SK-N-SH (cell line): ENCODE data around the gene TTN. TPM values are rescaled to one million over a fixed set of nuclear protein-coding genes. Genes with fewer than 3 reads are reported as not detected.

Experiments used
- CTCF ChIA-PET: fragments of 300-600, 350-600 bp; formaldehyde crosslinking; extraction: SDS; loops from one replicate; lab custom pipeline; 2021; lab: Yijun Ruan, JAX
- POLR2A ChIA-PET: fragments of 350-600 bp; sonication (Branson Sonifier 250); formaldehyde crosslinking; extraction: SDS; loops from one replicate; lab custom pipeline; 2020; ENCODE audit warnings: antibody characterized with exemption, inconsistent platforms; lab: Yijun Ruan, JAX
- DNase-seq: peaks from one replicate; pipeline ENCODE4 v3.0.0; 2012
- H2AFZ ChIP-seq: fragments of 200-600 bp; sonication (generic); 2 replicates; pipeline ENCODE4 v1.8.1; 2016; ENCODE audit warnings: antibody characterized with exemption, mild to moderate bottlenecking, low read depth
- H3F3A ChIP-seq: fragments of 200-600 bp; sonication (generic); replicated peaks from 2 replicates; pipeline ENCODE3; 2016; ENCODE audit warnings: antibody characterized with exemption, mild to moderate bottlenecking; ENCODE audit not compliant: insufficient read depth
- H3K27ac ChIP-seq, 2 experiments: fragments of 200-500 bp in 1 of 2; fragments of 200-600 bp in 1 of 2; sonication (Bioruptor generic) in 1 of 2; sonication (generic), shearing (Covaris generic) in 1 of 2; 2 replicates each; pipeline versions ENCODE4 v1.5.1 to v1.6.1; 2014 to 2016; ENCODE audit warnings: low read depth in 2 of 2, inconsistent platforms in 1 of 2, low read length in 1 of 2, mild to moderate bottlenecking in 1 of 2, mixed read lengths in 1 of 2
- H3K27me3 ChIP-seq: fragments of 200-600 bp; sonication (generic), shearing (Covaris generic); 2 replicates; pipeline ENCODE4 v1.6.1; 2016; ENCODE audit warnings: mixed run types; ENCODE audit not compliant: insufficient read depth
- H3K36me3 ChIP-seq, 2 experiments: fragments of 200-500 bp in 1 of 2; fragments of 200-600 bp in 1 of 2; sonication (Bioruptor generic) in 1 of 2; sonication (generic) in 1 of 2; replicated peaks in 1 of 2; 2 replicates each; pipeline versions ENCODE3 to v1.5.1; 2014 to 2016; ENCODE audit warnings: low read length in 1 of 2, mild to moderate bottlenecking in 1 of 2; ENCODE audit not compliant: insufficient read depth in 2 of 2, control insufficient read depth in 1 of 2
- H3K4me1 ChIP-seq, 2 experiments: fragments of 200-500 bp in 1 of 2; fragments of 200-600 bp in 1 of 2; sonication (Bioruptor generic) in 1 of 2; sonication (generic), shearing (Covaris generic) in 1 of 2; 2 replicates each; pipeline versions ENCODE4 v1.5.1 to v1.6.1; 2014 to 2016; ENCODE audit warnings: low read depth in 1 of 2, low read length in 1 of 2, mixed run types in 1 of 2; ENCODE audit not compliant: insufficient read depth in 2 of 2, control insufficient read depth in 1 of 2
- H3K4me2 ChIP-seq: fragments of 200-600 bp; sonication (generic), shearing (Covaris generic); 2 replicates; pipeline ENCODE4 v1.6.1; 2017; ENCODE audit warnings: mixed run types
- H3K4me3 ChIP-seq, 2 experiments: fragments of 200-500 bp in 1 of 2; fragments of 200-600 bp in 1 of 2; sonication (Bioruptor generic) in 1 of 2; sonication (generic), shearing (Covaris generic) in 1 of 2; 2 replicates each; pipeline versions ENCODE4 v1.5.1 to v1.8.1; 2014 to 2016; ENCODE audit warnings: low read depth in 2 of 2, inconsistent platforms in 1 of 2, low read length in 1 of 2, mild to moderate bottlenecking in 1 of 2, mixed read lengths in 1 of 2, moderate library complexity in 1 of 2
- H3K79me2 ChIP-seq: fragments of 200-600 bp; sonication (generic); 2 replicates; pipeline ENCODE4 v1.8.1; 2017; ENCODE audit warnings: mild to moderate bottlenecking; ENCODE audit not compliant: insufficient read depth
- H3K9ac ChIP-seq: fragments of 200-600 bp; sonication (generic); 2 replicates; pipeline ENCODE4 v1.6.1; 2017; ENCODE audit warnings: mixed run types
- H3K9me2 ChIP-seq: fragments of 200-600 bp; sonication (generic); 2 replicates; pipeline ENCODE4 v1.6.1; 2017; ENCODE audit warnings: mixed run types
- H3K9me3 ChIP-seq: fragments of 200-600 bp; sonication (generic); 2 replicates; pipeline ENCODE4 v1.6.1; 2017; ENCODE audit warnings: mixed run types, mild to moderate bottlenecking, moderate library complexity
- H4K20me1 ChIP-seq: fragments of 200-600 bp; sonication (generic); 2 replicates; pipeline ENCODE4 v1.6.1; 2017; ENCODE audit warnings: mild to moderate bottlenecking, mixed run types; ENCODE audit not compliant: insufficient read depth
- CHD2 ChIP-seq: fragments of 150-350 bp; IDR thresholded peaks from 2 replicates; pipeline ENCODE4 v1.6.1; 2018; ENCODE audit warnings: low read length; ENCODE audit not compliant: partially characterized antibody
- CTCF ChIP-seq: fragments of 200-600 bp; sonication (generic); IDR thresholded peaks from 2 replicates; pipeline ENCODE4 v1.6.1; 2017; ENCODE audit warnings: antibody characterized with exemption, mild to moderate bottlenecking, moderate library complexity
- ELF1 ChIP-seq: IDR thresholded peaks from 2 replicates; pipeline ENCODE4 v1.4.0; 2012
- EP300 ChIP-seq, 2 experiments: IDR thresholded peaks; 2 replicates each; pipeline versions ENCODE4 v1.4.0 to v1.6.1; 2012; ENCODE audit warnings: borderline replicate concordance in 1 of 2, low read depth in 1 of 2, low read length in 1 of 2
- EZH2phosphoT487 ChIP-seq: fragments of 200-600 bp; sonication (generic); IDR thresholded peaks from 2 replicates; pipeline ENCODE4 v1.6.1; 2017; ENCODE audit warnings: low read depth, mixed run types, mild to moderate bottlenecking, antibody characterized with exemption, moderate library complexity, borderline replicate concordance
- FOSL2 ChIP-seq: IDR thresholded peaks from 2 replicates; pipeline ENCODE4 v1.4.0; 2012; ENCODE audit warnings: low read depth, mild to moderate bottlenecking, moderate library complexity, borderline replicate concordance
- GATA2 ChIP-seq: sonication (generic); formaldehyde crosslinking; IDR thresholded peaks from 2 replicates; pipeline ENCODE4 v1.5.0; 2020; ENCODE audit warnings: mild to moderate bottlenecking, missing genetic modification reagents
- JUND ChIP-seq: IDR thresholded peaks from 2 replicates; pipeline ENCODE4 v1.4.0; 2012
- MAX ChIP-seq: IDR thresholded peaks from 2 replicates; pipeline ENCODE4 v1.4.0; 2012; ENCODE audit warnings: low read depth
- MXI1 ChIP-seq: IDR thresholded peaks from 2 replicates; pipeline ENCODE4 v1.6.1; 2012; ENCODE audit warnings: mild to moderate bottlenecking, low read depth, low read length, improper control_type of control experiment
- NFIC ChIP-seq: IDR thresholded peaks from 2 replicates; pipeline ENCODE4 v1.4.0; 2012; ENCODE audit warnings: borderline replicate concordance
- POLR2AphosphoS5 ChIP-seq: IDR thresholded peaks from 2 replicates; pipeline ENCODE4 v1.6.1; 2012; ENCODE audit warnings: low read depth, low read length
- REST ChIP-seq: IDR thresholded peaks from 2 replicates; pipeline ENCODE4 v1.6.1; 2012; ENCODE audit warnings: mild to moderate bottlenecking, low read depth, low read length, moderate library complexity
- SMC3 ChIP-seq: IDR thresholded peaks from 2 replicates; pipeline ENCODE4 v1.6.1; 2012; ENCODE audit warnings: low read depth, low read length, improper control_type of control experiment
- TAF1 ChIP-seq: IDR thresholded peaks from 2 replicates; pipeline ENCODE4 v1.6.1; 2012; ENCODE audit warnings: low read depth, mild to moderate bottlenecking, low read length, moderate library complexity, borderline replicate concordance
- TCF12 ChIP-seq: IDR thresholded peaks from 2 replicates; pipeline ENCODE4 v1.4.0; 2012
- USF2 ChIP-seq: fragments of 150-350 bp; IDR thresholded peaks from 2 replicates; pipeline ENCODE4 v1.6.1; 2017; ENCODE audit warnings: antibody characterized with exemption, low read length, low read depth, borderline replicate concordance
- YY1 ChIP-seq: IDR thresholded peaks from 2 replicates; pipeline ENCODE4 v1.4.0; 2012; ENCODE audit warnings: low read depth, mild to moderate bottlenecking
- ZBTB33 ChIP-seq: IDR thresholded peaks from 2 replicates; pipeline ENCODE4 v1.4.0; 2012; ENCODE audit warnings: low read depth, borderline replicate concordance
- WGBS: methylation state at CpG from one replicate; pipeline ENCODE4 v1.1.6; 2017; ENCODE audit warnings: low lambda C conversion rate; 5-methylcytosine and 5-hydroxymethylcytosine counted together
- polyA plus RNA-seq, 3 experiments: library from polyadenylated mRNA; depleted of rRNA; stranded (reverse); fragments of >200 nt; gene quantifications; 2 replicates each; pipeline ENCODE4 v1.2.3, GENCODE V29; 2012

The TTN gene
- polyA plus RNA-seq, 1 of the 3 experiments (the other 2 are of a cell fraction), result 0.08 TPM

GRCh38 chr2:178716394-178716793 is 90.8 kb downstream of the TTN start:
- Histone ChIP-seq H3K27ac (no peak overlapping the region; a peak in 1 of 4 replicates), H2AFZ (no peak overlapping the region), H3K4me2 (no peak overlapping the region), H3K4me3 (no peak overlapping the region), H3K4me1 (peaks cover 0 to 15% of the 10 kb centered on the region in 2 experiments; a peak in 2 of 4 replicates), H3K27me3 (no peaks in the 10 kb centered on the region), H3K36me3 (no peaks in the 10 kb centered on the region), H3K9ac (no peak overlapping the region), H3K9me3 (no peaks in the 10 kb centered on the region), H3F3A (no peaks in the 10 kb centered on the region), H4K20me1 (no peaks in the 10 kb centered on the region), H3K9me2 (no peaks in the 10 kb centered on the region), H3K79me2 (no peaks in the 10 kb centered on the region)
- 46% methylated on average over 2 of the region's 2 CpGs for WGBS
- ChIA-PET POLR2A (no interaction called here), CTCF (interaction anchor here (0.7 to 5.9 kb wide), 2 partner anchors 15 to 414 kb away, joined by 3 to 27 read pairs; no protein-coding TSS in a partner anchor)
- peak; percentile 42 for DNase-seq
- TF ChIP-seq EP300 (IDR thresholded peaks at IDR 0.05; ENCODE audit: borderline replicate concordance in 1 of 2, low read depth in 1 of 2, low read length in 1 of 2) (peak in 1 of 2 experiments; percentile 78; a peak in 2 of 4 replicates), CHD2 (peak; percentile 29), GATA2 (CRISPR knock-in tag) (peak; percentile 86), TAF1 (no peak), ZBTB33 (no peak), MXI1 (peak; percentile 57; the same call in 1 of the 2 replicates), TCF12 (peak; percentile 19; the same call in 1 of the 2 replicates), CTCF (no peak), FOSL2 (no peak), POLR2AphosphoS5 (no peak), SMC3 (no peak)

- Histone ChIP-seq H3K36me3 (no peaks in the 10 kb centered on the region), H3F3A (no peaks in the 10 kb centered on the region), H3K9me3 (no peaks in the 10 kb centered on the region), H3K9me2 (no peaks in the 10 kb centered on the region), H3K27me3 (no peaks in the 10 kb centered on the region), H2AFZ (no peak overlapping the region), H3K4me1 (peaks cover 0 to 15% of the 10 kb centered on the region in 2 experiments; a peak in 2 of 4 replicates), H4K20me1 (no peaks in the 10 kb centered on the region), H3K4me3 (no peak overlapping the region), H3K27ac (peak overlapping the region in 1 of 2 experiments; percentile 60; a peak in 1 of 4 replicates), H3K79me2 (no peaks in the 10 kb centered on the region), H3K9ac (no peak overlapping the region), H3K4me2 (no peak overlapping the region)
- POLR2A ChIA-PET, result no interaction called here
- DNase-seq, result no peak
- CTCF ChIA-PET, result interaction anchor here (0.7 to 5.9 kb wide), 2 partner anchors 14 to 1370 kb away, joined by 3 to 27 read pairs; no protein-coding TSS in a partner anchor
- WGBS, result 54% methylated on average over 6 of the region's 6 CpGs
- TF ChIP-seq REST (no peak), MAX (no peak), EZH2phosphoT487 (no peak), POLR2AphosphoS5 (no peak), ELF1 (no peak), USF2 (no peak), SMC3 (no peak), YY1 (no peak), NFIC (no peak), MXI1 (no peak), JUND (no peak)
Observed at GRCh38 chr2:178715366-178715765, 91.9 kb downstream of the TTN start.
